GM13977 (cell line): Measurements from ENCODE around the gene PTP4A1.

Experiments used
- DNase-seq: peaks from one replicate; pipeline ENCODE4 v3.0.0; 2012; ENCODE audit warnings: low spot score
- in situ Hi-C: fragments of 300-500 bp; cut with MboI; formaldehyde crosslinking; loops from one replicate; pipeline ENCODE4 v1.12.0; 2022; ENCODE audit warnings: low sequenced_read_pairs, low pct_unique_long_range_greater_than_20kb, mixed read lengths, inconsistent platforms; ENCODE audit not compliant: unreplicated experiment
- TF ChIP-seq, protein P1 (sequence below): IDR thresholded peaks from 2 replicates; pipeline ENCODE4 v1.5.1; 2012; ENCODE audit warnings: mild to moderate bottlenecking, control low read depth; ENCODE audit not compliant: insufficient read depth; ENCODE audit errors: extremely low read depth, missing control alignments

PTP4A1 gene

DNA sequence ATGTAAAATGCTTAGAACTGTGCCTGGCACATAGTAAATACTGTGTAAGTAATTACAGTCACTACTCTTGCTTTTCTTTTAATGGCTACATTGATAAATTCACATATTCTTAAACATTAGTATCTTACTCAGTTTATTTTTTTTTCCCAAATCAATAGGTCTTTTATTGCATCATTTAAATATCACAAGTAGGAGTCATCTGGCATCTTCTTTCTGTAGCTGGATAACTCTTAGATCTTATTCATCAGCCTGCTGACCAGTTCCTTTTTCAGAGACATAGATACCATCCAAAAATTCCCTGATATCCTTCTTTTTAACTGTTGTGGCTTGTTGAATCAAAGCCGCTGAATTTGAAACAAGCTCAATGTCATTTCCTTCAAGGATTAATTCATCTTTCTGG, 43.3 kb downstream of the PTP4A1 start:
- no peak for DNase-seq
- in situ Hi-C loops: no loop called here
- TF ChIP-seq, protein P1, sequence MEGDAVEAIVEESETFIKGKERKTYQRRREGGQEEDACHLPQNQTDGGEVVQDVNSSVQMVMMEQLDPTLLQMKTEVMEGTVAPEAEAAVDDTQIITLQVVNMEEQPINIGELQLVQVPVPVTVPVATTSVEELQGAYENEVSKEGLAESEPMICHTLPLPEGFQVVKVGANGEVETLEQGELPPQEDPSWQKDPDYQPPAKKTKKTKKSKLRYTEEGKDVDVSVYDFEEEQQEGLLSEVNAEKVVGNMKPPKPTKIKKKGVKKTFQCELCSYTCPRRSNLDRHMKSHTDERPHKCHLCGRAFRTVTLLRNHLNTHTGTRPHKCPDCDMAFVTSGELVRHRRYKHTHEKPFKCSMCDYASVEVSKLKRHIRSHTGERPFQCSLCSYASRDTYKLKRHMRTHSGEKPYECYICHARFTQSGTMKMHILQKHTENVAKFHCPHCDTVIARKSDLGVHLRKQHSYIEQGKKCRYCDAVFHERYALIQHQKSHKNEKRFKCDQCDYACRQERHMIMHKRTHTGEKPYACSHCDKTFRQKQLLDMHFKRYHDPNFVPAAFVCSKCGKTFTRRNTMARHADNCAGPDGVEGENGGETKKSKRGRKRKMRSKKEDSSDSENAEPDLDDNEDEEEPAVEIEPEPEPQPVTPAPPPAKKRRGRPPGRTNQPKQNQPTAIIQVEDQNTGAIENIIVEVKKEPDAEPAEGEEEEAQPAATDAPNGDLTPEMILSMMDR: no peak
